B cell (primary cell): Measurements from ENCODE around the gene RAD21L1.

Experiments used
- EZH2 ChIP-seq: IDR thresholded peaks from 2 replicates; pipeline ENCODE4 v1.6.1; 2012; ENCODE audit warnings: borderline replicate concordance, low read depth, mild to moderate bottlenecking, moderate library complexity, low read length; ENCODE audit not compliant: insufficient read depth, poor library complexity, severe bottlenecking
- TF ChIP-seq, protein P1 (sequence below): fragments of 200-600 bp; IDR thresholded peaks from one replicate; pipeline ENCODE4 v1.8.0; 2022; ENCODE audit warnings: antibody characterized with exemption, mild to moderate bottlenecking

DNA sequence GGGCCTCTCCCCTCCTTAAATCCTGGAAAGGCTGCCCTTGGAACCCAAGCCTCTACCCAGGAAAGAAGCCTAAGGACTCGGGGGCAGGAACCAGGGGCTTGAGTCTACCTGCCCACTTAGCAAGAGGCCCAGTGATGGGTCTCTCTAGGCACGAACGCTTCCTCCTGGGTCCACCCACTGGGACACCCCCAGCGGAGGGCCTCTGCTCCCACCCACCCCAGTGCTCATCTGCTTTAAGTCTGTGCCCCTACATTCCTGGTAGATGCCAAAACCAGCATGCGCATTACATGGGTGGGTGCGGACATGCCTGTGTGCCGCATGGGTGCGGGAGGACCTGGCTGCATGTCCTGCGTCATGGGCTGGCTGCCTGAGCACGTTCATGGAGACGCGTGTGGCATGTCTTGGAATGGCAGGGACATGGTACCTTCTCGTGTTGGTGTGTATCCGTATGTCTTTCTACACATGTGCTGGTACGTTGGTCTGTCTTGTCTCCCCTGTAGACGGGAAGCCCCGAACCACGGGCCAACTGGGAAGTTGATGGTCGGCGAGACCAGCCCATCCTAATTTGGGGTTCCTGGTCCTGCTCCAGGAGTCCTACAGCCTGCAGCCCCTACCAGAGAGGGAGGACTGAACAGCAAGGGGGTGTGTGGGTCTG lies 69.6 kb downstream of the RAD21L1 start:
- TF ChIP-seq, protein P1, sequence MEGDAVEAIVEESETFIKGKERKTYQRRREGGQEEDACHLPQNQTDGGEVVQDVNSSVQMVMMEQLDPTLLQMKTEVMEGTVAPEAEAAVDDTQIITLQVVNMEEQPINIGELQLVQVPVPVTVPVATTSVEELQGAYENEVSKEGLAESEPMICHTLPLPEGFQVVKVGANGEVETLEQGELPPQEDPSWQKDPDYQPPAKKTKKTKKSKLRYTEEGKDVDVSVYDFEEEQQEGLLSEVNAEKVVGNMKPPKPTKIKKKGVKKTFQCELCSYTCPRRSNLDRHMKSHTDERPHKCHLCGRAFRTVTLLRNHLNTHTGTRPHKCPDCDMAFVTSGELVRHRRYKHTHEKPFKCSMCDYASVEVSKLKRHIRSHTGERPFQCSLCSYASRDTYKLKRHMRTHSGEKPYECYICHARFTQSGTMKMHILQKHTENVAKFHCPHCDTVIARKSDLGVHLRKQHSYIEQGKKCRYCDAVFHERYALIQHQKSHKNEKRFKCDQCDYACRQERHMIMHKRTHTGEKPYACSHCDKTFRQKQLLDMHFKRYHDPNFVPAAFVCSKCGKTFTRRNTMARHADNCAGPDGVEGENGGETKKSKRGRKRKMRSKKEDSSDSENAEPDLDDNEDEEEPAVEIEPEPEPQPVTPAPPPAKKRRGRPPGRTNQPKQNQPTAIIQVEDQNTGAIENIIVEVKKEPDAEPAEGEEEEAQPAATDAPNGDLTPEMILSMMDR = no peak
- no peak for TF ChIP-seq EZH2
